Vagina (tissue), 2 donors: Measurements from ENCODE around the gene TEDC1.
A peak's percentile ranks its signal among the peaks of the same experiment; 100 is the strongest.

Source experiments
- CTCF ChIP-seq, 3 experiments: fragments of 450-650 bp in 2 of 3; fragments of 200-600 bp in 1 of 3; sonication (generic) in 1 of 3; IDR thresholded peaks; one replicate each; pipeline ENCODE4 v1.5.1; 2017 to 2019; ENCODE audit warnings: antibody characterized with exemption in 3 of 3, mild to moderate bottlenecking in 2 of 3, moderate library complexity in 2 of 3
- POLR2A ChIP-seq, 2 donors: fragments of 450-650 bp; IDR thresholded peaks; one replicate each; pipeline ENCODE4 v1.6.1; 2017; ENCODE audit warnings: antibody characterized with exemption in 2 of 2, mild to moderate bottlenecking in 2 of 2, moderate library complexity in 2 of 2
- POLR2AphosphoS5 ChIP-seq, 2 donors: sonication (generic); formaldehyde crosslinking; IDR thresholded peaks; one replicate each; pipeline ENCODE4 v1.9.0; 2017; ENCODE audit warnings: antibody characterized with exemption in 2 of 2, mild to moderate bottlenecking in 2 of 2, low read depth in 1 of 2; ENCODE audit not compliant: insufficient read depth in 1 of 2

- TF ChIP-seq CTCF (IDR thresholded peaks at IDR 0.05) (no peak), POLR2A (IDR thresholded peaks at IDR 0.05) (peak in 1 of 2 donors; percentile 37), POLR2AphosphoS5 (IDR thresholded peaks at IDR 0.05; ENCODE audit: insufficient read depth in 1 of 2, low read depth in 1 of 2) (peak in 1 of 2 donors; percentile 67)
Measured at GRCh38 chr14:105486974-105487448, 4.0 kb upstream of the TEDC1 start.
